DMS153 (cell line): Measurements from ENCODE around the gene R3HDM4.

Source experiments
- DNase-seq: peaks from one replicate; lab custom pipeline; 2025; lab: John Stamatoyannopoulos, UW

R3HDM4 gene

DNA sequence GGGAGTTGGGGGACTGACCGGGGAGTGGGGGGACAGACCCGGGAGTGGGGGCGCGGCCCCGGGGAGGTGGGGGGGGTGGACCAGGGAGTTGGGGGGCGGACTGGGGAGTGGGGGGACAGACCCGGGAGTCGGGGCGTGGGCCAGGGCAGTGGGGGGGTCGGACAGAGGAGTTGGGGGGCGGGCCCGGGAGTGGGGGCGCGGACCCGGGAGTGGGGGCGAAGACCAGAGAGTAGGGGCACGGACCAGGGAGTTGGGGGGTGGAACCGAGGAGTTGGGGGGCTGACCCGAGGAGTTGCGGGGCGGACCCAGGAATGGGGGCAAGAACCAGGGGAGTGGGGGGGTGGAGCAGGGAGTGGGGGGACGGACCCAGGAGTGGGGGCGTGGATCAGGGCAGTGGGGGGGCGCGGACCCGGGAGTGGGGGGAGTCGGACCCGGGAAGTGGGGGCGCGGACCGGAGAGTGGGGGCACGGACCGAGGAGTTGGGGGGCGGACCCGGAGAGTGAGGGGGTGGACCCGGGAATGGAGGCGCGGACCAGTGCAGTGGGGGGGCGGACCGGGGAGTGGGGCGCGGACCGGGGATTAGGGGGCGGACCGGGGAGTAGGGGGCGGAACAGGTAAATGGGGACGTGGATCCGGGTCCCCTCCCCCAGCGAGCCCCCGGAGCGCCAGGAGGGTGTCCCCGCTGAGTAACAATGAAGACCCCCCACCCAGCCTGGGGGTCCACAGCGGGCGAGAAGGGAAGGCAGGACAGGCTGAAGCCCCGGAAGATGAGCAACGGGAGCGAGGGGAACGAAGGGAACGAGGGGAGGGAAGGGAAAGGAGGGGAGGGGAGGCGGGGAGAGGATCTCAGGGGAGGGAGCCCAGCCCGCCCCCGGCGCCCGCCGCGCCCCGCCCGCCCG, 589 bp downstream of the R3HDM4 start:
- DNase-seq, result no peak

DNA sequence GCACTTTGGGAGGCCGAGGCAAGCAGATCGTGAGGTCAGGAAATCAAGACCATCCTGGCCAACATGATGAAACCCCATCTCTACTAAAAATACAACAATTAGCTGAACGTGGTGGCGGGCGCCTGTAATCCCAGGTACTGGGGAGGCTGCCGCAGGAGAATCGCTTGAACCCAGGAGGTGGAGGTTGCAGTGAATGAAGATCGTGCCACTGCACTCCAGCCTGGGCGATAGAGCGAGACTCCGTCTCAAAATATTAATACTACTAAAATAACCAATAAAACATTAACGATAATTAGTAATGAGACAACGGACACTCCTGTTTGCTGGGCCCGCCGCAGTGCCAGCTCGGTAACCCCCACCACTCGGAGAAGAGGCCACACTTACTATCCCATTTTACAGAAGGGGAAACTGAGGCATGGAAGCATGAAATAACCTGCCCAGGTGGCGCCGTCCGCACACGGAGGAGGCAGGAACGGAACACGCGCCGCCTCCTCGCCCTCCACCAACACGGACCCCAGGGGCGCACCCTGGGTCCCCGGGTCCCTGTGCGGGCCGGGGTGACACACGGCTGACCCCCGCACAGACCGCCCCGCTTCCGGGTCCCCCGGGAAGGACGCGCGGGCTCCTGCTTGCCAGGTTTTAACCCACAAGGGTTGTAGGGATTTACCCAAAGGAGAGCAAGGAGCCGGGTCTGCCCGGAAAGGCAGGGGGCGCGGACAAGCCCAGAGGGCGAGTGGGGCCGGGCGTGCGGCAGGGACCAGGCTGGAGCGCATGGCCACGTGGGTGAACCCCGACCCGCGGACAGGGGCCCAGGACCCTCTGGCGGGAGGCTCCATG, 1.6 kb downstream of the R3HDM4 start:
- DNase-seq, result no peak

DNA sequence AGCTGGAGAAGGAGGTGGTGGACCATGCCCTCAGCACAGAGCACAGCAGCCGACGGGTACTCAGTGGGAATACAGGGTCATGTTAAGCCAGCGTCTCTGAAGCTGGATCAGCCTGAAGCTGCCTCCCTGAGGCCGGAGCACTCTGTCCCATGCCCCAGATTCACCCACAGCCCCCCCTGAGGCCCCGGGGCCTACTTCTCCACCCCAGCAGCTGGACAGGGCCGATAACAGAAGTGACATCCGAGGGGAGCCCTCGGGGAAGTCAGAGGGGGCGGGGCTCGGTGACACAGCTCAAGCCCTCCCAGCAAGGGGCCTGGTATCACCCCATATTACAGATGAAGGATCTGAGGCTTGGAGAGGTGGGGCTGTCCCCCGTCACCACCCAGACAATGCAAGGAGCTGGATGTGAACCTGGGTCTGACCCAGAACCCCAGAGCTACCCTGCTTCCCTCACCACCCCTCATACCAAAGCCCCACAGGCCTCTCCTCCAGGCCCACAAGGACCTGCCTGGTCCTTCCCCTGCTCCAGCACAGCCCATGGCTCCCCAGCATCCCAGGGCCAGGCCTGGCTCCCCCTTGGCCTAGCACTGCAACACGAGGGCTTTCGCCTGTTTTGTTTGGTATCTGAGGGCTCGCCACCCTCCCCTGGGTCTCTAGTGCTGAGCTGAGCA, 5.7 kb downstream of the R3HDM4 start:
- no peak for DNase-seq

DNA sequence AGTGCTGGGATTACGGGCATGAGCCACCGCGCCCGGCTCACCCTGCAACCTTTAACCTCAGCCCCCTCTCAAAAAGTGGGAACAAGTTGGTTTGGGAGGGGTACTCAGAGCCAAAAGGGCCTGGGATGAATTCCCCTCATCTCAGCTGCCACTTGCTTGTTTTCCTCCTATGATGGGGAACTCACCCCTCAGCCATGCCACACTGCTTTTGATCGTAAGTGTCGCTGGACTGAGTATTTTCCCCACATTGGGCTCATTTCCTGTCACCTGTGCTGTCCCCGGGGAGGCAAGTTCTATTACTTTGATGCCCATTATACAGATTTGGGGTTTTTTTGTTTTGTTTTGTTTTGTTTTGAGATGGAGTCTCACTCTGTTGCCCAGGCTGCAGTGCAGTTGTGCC, 6.5 kb downstream of the R3HDM4 start:
- no peak for DNase-seq

DNA sequence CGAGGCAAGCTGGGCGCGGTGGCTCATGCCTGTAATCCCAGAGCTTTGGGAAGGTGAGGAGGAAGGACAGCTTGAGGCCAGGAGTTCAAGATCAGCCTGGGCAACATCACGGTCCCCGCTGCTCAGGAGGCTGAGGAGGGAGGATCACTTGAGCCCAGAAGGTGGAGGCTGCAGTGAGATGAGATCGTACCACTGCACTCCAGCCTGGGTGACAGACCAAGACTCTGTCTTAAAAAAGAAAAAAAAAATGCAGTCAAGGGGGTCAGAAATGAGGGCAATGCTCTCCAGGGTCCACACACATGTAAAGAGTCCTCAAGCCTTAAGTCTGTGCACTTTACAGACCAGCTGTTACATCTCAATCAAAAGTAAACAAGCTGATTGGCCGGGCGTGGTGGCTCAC, 8.5 kb downstream of the R3HDM4 start:
- DNase-seq, result no peak

DNA sequence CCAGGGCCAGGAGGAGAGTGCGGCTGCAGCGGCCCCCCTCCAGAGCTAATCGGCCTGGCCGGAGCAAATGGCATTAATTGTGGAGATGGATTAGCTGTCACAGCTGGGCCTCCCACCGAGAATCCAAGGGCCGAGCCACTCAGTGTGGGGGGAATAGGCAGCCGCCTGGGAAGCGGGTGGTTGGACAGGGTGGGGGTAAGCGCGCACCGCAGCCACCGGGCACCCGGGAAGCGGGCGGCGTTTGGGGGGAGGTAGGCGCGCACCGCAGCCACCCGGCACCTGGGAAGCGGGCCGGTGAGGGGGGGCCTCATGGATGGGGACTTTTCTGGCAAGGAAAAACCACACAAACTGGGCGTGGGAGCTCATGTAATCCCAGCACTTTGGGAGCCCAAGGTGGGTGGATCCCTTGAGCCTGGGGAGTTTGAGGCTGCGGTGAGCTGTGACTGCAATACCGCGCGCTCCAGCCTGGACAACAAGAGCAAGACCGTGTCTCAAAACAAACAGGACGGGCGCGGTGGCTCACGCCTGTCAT, 9.7 kb downstream of the R3HDM4 start:
- no peak for DNase-seq

DNA sequence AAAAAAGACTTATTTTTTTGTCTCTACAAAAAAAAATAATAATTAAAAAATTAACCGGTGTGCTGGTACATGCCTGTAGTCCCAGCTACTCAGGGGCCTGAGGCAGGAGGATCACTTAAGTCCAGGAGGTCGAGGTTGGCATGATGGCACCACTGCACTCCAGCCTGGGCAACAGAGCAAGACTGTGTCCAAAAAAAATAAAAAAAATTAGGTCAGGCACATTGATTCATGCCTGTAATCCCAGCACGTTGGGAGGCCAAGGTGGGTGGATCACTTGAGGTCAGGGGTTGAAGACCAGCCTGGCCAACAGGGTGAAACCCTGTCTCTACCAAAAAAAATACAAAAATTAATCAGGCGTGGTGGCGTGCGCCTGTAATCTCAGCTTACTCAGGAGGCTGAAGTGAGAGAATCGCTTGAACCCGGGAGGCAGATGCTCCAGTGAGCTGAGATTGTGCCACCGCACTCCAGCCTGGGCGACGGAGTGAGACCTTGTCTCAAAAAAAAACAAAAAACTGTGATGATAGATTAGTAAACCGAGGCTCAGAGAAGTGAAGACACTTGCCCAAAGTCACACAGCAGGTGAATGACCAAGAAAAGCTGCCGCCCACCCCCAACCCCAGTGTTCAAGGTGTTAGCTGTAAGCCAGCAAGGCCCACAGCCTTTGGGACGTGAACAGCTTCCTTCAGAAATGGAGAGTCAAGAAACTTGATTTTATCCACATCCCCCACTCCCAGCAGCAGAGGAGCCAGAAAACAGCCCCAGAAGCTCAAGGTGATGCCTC, 10.4 kb downstream of the R3HDM4 start:
- no peak for DNase-seq

DNA sequence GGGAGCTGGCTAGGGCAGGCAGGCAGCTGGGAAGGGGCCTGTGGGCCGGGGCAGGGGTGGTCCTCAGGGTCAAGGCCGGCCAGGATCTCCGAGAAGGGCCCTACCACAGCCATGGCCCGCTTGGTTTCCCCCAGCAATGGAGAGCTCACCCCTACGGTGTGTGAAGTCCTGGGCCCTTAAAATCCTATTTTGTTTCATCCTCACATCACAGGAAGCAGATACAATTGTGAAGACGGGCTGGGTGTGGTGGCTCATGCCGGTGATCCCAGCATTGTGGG, 11.0 kb downstream of the R3HDM4 start:
- DNase-seq, result no peak

DNA sequence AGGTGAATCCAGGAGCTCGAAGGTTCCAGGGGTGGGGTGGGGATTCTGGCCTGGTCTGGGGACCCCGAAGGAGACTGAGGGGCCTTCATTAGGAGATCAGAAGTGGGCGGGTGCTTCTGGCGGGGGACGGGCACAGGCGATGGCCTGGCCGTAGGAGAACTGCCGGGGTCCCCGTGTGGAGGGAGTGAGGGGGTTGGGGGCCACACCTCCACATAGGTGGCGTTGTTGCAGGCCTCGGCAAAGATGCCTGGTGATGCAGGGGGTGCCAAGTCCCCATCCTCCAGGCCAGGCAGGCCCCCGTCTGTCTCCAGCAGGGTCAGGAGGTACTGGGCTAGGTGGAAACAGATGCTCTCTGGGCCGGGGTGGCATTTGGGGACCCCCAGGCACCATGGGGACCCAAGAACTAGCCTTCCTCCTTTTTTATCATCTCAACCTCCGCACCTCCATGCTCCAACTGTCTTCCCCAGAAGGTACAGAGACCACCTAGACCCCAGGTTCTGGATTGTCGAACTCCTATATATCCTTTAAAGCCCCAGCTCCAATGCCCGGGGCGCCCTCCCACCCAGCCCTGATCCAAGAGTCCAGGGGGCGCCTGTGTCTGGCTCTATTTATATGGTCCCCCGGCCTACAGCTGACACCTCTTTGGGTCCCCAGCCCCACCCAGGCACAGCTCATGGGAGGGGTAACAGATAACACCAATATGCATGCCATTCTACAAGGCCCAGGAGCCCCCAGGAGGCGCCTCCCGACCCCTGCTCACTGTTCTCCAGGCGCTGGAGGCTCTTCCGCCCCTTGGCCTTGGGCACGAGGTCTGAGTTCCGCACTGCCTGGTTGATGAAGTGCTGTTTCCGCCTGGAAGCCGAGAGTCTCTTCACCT, 11.6 kb downstream of the R3HDM4 start:
- DNase-seq, result no peak

DNA sequence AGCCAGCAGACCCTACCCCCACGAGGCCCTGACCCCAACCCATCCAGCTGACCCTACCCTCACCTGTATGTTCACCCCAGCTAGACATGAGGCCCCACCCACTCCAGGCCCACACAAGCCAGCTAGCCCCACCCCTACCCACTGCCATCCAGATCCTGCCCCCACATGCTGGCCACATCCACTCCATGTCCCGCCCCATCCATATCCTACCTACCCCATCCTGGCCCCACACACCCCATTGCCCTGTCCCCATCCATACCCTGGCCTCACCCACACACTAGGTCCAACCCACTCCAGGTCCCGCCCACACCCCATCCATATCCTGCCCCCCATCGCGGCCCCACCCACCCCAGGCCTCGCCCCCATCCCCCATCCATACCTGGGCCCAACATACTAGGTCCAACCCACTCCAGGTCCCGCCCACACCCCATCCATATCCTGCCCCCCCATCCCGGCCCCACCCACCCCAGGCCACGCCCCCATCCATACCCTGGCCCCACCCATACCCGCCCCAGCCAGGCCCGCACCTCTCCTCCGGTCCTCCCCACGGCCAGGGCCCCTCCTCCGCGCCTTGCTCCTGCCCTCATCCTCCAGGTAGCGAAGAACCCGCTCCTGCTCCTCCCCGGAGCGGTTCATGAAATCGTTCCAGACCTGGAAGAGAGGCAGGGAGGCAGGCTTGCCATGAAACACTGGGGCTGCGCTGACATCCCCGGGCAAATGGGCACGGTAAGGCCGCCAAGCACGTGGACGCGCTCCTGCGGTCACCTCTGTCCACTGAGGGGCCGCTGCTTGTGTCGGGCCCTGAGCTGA, 12.5 kb downstream of the R3HDM4 start:
- no peak for DNase-seq

DNA sequence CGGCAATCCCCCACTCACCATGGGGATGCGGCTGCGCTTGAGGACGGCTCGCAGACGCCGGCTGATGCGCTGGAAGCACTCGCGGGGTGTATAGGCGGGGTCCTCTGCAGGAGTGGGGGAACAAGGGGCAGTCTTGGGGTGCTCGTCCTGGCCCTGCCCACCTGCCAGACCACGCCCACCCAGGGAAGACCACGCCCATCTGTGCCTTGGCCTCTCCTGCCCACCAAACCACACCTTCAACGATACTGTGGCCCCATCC, 13.0 kb downstream of the R3HDM4 start:
- no peak for DNase-seq

DNA sequence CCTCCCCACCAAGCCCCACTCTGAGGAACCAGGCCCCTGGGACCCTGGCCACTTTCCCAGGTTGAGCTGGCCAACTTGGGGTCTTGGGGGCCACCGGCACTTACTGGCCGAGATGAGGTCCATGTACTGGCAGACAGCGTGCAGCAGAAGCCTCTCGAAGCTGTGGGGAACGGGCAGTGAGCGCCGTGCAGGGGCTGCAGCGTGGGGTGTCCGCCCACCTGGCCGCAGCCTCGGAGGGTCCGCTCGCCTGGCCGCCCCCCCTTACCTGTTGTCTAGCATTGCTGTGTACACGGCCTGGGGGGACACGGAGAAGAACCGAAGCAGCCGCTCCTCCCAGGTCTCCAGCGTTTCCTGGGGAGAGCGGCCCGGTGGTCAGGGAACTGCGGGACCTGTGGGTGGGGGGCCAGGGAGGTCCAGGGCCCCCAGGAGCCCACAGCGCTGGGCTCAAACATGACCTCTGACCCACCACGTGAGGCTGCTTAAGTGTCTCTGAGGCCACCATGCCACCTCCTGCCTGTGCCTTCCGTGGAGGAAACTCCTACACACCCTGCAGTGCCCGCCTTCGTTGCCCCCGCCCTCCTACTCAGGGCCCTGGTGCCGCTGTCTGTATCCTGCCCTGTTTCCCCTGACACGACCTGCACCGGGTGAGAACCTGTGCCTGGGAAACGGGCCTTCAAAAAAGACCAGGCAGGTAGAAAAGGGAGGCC, 13.5 kb downstream of the R3HDM4 start:
- no peak for DNase-seq

DNA sequence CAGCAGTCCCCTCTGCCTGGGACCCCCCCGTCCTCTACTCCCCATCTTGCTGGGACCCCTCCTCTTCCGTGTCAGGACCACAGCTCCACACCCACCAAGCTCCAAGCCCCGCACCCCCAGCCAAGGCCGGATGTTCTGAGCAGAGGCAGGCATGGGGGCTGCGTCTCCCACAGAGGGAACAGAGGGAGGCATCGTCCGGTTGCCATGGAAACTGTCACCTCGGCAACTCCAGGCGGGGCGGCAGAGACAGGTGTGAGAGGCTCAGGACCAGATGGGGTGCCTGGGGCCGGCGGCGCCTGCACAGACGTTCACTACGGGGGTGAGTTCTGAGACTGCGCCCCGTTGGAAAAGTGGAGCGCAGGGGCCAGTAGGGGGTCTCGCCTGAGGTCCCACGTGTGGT, 14.4 kb downstream of the R3HDM4 start:
- no peak for DNase-seq

DNA sequence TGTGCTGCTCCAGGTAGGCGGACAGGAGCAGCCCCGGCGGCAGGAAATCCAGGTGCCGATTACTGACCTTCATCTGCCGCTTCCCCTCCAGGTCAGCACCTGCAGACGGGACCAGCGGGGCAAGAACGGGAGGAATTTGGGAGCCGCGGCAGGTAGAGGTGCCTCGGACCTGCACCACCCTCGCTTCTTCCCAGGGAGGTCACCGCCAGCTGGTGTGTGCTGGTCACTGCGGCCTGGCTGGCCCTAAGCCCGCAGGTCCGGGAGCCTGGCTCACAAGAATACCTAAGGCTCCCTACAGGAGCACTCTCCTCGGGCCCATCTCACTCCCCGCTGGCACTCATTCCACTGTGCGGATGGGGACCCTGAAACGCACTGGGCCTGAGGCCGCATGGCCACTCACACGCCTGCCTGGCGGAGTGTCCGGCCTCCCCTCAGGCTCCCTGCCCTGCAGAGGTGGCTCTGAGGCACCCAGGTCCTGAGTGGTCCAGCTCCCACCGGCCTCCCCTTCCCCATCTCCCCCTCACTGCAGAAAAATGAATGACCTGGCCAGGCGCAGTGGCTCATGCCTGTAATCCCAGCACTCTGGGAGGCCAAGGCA, 15.5 kb downstream of the R3HDM4 start:
- no peak for DNase-seq

DNA sequence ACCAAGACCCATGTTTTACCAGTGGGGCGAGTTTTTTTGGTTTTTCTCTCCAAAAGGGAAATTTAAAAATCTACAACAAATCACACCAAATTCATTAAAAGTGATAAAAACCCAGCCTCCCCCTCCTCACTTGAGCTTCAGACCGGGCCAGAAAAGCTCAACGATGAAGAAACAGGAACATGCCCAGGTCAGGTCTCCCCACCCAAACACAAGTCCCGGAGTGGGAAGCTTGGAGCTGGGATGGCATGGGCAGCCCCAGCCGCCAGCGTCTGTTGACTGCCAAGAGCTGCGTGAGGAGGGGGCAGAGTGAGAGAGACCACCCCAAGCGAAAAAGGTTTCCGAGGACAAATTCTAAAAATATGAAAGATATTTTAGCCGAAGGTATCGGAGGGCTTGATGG, 16.0 kb downstream of the R3HDM4 start:
- DNase-seq, result no peak

DNA sequence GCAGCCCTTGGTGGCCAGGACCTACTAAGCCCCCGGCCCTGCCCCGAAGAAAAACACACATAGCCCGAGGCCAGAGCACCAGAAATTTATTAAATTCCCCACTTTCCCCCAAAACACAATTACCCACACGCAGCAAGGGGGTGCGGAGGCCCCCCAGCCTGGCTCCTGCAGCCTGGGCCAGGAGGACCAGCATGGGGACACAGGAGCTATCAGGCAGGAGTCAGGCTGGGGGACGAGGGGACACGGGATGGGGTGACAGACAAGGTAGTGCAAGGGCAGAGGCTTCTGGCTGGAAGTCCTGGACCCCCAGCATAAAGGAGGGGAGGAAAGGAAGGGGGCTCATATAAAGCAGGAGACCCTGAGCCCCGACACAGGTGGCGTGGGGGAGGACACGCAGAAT, 16.6 kb downstream of the R3HDM4 start:
- no peak for DNase-seq

DNA sequence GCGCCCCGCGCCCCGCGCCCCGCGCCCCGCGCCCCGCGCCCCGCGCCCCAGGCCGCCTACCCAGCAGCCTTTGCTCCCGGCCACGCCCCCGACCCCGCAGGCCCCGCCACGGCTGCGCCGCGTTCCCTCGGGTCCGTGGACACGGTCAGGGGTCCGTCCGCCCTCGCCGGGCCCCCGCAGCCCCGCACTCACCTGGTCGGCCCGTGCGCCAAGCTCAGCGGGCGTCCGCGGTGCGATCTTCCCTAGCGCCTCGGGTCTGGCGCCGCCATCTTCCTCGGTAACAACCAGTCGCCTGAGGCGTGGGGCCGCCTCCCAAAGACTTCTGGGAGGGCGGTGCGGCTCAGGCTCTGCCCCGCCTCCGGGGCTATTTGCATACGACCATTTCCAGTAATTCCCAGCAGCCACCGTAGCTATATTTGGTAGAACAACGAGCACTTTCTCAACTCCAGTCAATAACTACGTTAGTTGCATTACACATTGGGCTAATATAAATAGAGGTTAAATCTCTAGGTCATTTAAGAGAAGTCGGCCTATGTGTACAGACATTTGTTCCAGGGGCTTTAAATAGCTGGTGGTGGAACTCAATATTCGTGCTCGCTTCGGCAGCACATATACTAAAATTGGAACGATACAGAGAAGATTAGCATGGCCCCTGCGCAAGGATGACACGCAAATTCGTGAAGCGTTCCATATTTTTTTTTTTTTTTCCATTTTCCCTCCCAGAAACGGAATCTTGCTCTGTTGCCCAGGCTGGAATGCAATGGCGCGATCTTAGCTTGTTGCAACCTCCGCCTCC, 19.9 kb downstream of the R3HDM4 start, which contains the start of the genes MED16 and RNU6-9:
TSS of gene MED16 (minus strand) at position 294 of the 796 bp plus-strand sequence. CDS start 2,056 bp downstream, outside the sequence.
TSS of gene RNU6-9 (plus strand) at position 591 of the 796 bp plus-strand sequence.
- DNase-seq, result peak; percentile 73

DNA sequence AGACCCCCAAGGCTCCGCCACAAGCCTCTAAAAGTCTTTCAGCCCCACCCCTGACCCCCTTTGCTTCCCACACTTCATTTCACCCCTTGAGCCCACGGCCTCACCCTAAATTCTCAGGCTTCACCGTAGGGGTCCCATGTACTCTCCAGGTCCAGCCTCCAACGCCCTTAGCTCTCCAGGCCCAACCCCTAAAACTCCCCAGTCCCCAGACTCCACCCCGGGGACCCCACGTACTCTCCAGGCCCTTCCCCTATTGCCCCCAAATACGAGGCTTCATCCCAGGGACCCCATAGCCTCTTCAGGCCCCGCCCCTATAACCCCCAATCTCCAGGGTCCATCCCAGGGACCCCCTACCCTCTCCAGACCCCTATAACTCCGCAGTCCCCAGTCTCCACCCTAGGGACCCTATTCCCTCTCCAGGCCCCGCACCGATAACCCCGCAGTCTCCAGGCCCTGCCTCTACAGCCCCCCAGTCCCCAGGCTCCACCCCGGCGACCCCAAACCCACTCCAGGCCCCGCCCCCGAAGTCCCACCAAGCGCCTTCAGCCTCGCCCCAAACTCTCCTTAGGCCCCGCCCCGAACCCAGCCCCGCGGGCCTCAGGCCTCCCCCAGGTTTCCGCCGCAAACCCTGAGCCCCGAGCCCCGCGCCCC, 20.7 kb downstream of the R3HDM4 start:
- no peak for DNase-seq
